Endothelial cell of umbilical vein (primary cell): Measurements from ENCODE around the gene CAMKMT. TPM values are rescaled to one million over a fixed set of nuclear protein-coding genes. Genes with fewer than 3 reads are reported as not detected.
A peak's percentile ranks its signal among the peaks of the same experiment; 100 is the strongest.

Experiments
- BruUV-seq: library from RNA; stranded (reverse); fragments of 400-500 nt; replicated peaks from 2 replicates; lab custom pipeline; 2021; lab: Mats Ljungman, UMichigan
- CTCF ChIA-PET: fragments of 300-600, 350-600 bp; sonication (Branson Sonifier 250); formaldehyde crosslinking; loops from one replicate; lab custom pipeline; 2021; ENCODE audit warnings: antibody characterized with exemption, inconsistent platforms; lab: Charles Lee
- POLR2A ChIA-PET: fragments of 300-600, 350-600 bp; sonication (Branson Sonifier 250); formaldehyde crosslinking; loops from one replicate; lab custom pipeline; 2021; ENCODE audit warnings: antibody characterized with exemption, inconsistent platforms; lab: Charles Lee
- DNase-seq: peaks from one replicate; pipeline ENCODE4 v3.0.0-alpha.2; 2011; ENCODE audit warnings: low read depth, low spot score
- FAIRE-seq: peaks from 2 replicates; lab custom pipeline; 2011; peaks lifted over from hg19 to GRCh38; lab: Jason Lieb, UNC
- H2AFZ ChIP-seq: 2 replicates; pipeline ENCODE4 v1.6.0; 2012; ENCODE audit warnings: low read depth, low read length, control low read depth, inconsistent platforms
- H3K27ac ChIP-seq: 2 replicates; pipeline ENCODE4 v1.5.1; 2011; ENCODE audit warnings: low read depth, mild to moderate bottlenecking, control low read depth, low read length, moderate library complexity; ENCODE audit not compliant: insufficient read depth
- H3K27me3 ChIP-seq, 2 experiments: 2 replicates each; pipeline versions ENCODE4 v1.6.0 to v1.6.1; 2011; ENCODE audit warnings: low read length in 2 of 2, mixed read lengths in 1 of 2; ENCODE audit not compliant: control insufficient read depth in 2 of 2, insufficient read depth in 2 of 2
- H3K36me3 ChIP-seq, 2 experiments: 2 replicates in 1 of 2; 3 replicates in 1 of 2; pipeline ENCODE4 v1.5.1; 2011; ENCODE audit warnings: low read length in 2 of 2, mild to moderate bottlenecking in 1 of 2, moderate library complexity in 1 of 2; ENCODE audit not compliant: control insufficient read depth in 2 of 2, insufficient read depth in 2 of 2; ENCODE audit errors: extremely low read depth in 1 of 2
- H3K4me1 ChIP-seq: 3 replicates; pipeline ENCODE4 v1.5.1; 2011; ENCODE audit warnings: mild to moderate bottlenecking, low read length; ENCODE audit not compliant: control insufficient read depth, insufficient read depth; ENCODE audit errors: extremely low read depth
- H3K4me2 ChIP-seq: 2 replicates; pipeline ENCODE4 v1.6.1; 2011; ENCODE audit warnings: low read length, control low read depth, mixed read lengths; ENCODE audit not compliant: insufficient read depth
- H3K4me3 ChIP-seq, 3 experiments: fragments of 200-600 bp in 1 of 3; sonication (generic), shearing (Covaris generic) in 1 of 3; replicated peaks in 1 of 3; 2 replicates each; pipeline ENCODE4 v1.5.1; 2011 to 2016; ENCODE audit warnings: control low read depth in 3 of 3, low read length in 3 of 3, mild to moderate bottlenecking in 2 of 3, inconsistent platforms in 1 of 3, low read depth in 1 of 3, moderate library complexity in 1 of 3; ENCODE audit not compliant: insufficient read depth in 1 of 3
- H3K79me2 ChIP-seq: 2 replicates; pipeline ENCODE4 v1.6.0; 2012; ENCODE audit warnings: low read length, inconsistent platforms; ENCODE audit not compliant: control insufficient read depth, insufficient read depth
- H3K9ac ChIP-seq: replicated peaks from 2 replicates; pipeline ENCODE3; 2011; ENCODE audit warnings: low read length, control low read depth; ENCODE audit not compliant: insufficient read depth; ENCODE audit errors: extremely low read depth
- H3K9me1 ChIP-seq: replicated peaks from 3 replicates; pipeline ENCODE4 v1.6.0; 2011; ENCODE audit warnings: mild to moderate bottlenecking, low read length; ENCODE audit not compliant: control insufficient read depth, insufficient read depth; ENCODE audit errors: extremely low read depth
- H3K9me3 ChIP-seq: replicated peaks from 2 replicates; pipeline ENCODE4 v1.5.1; 2012; ENCODE audit warnings: low read length, inconsistent platforms; ENCODE audit not compliant: control insufficient read depth, insufficient read depth
- H4K20me1 ChIP-seq: replicated peaks from 2 replicates; pipeline ENCODE3; 2011; ENCODE audit warnings: mild to moderate bottlenecking, low read length; ENCODE audit not compliant: control insufficient read depth, insufficient read depth; ENCODE audit errors: extremely low read depth
- EZH2 ChIP-seq: IDR thresholded peaks from 2 replicates; pipeline ENCODE4 v1.6.1; 2012; ENCODE audit warnings: borderline replicate concordance, low read depth, mild to moderate bottlenecking, moderate library complexity, low read length, inconsistent platforms; ENCODE audit not compliant: severe bottlenecking
- FOS ChIP-seq: IDR thresholded peaks from 2 replicates; pipeline ENCODE4 v1.6.1; 2011; ENCODE audit warnings: mild to moderate bottlenecking, low read length, moderate library complexity, borderline replicate concordance; ENCODE audit not compliant: insufficient read depth
- GATA2 ChIP-seq: IDR thresholded peaks from 2 replicates; pipeline ENCODE4 v1.7.0; 2011; ENCODE audit warnings: low read depth, mild to moderate bottlenecking, moderate library complexity, mixed read lengths, low read length; ENCODE audit not compliant: insufficient read length, insufficient read depth
- JUN ChIP-seq: IDR thresholded peaks from 2 replicates; pipeline ENCODE4 v1.6.1; 2011; ENCODE audit warnings: borderline replicate concordance, low read depth; ENCODE audit not compliant: insufficient read length, insufficient read depth
- MYC ChIP-seq: IDR thresholded peaks from one replicate; pipeline ENCODE4 v1.6.1; 2011; ENCODE audit warnings: mild to moderate bottlenecking, low read depth, low read length
- POLR2A ChIP-seq: IDR thresholded peaks from 2 replicates; pipeline ENCODE4 v1.6.1; 2012; ENCODE audit warnings: low read depth, mild to moderate bottlenecking, control low read depth, low read length
- POLR2AphosphoS5 ChIP-seq: IDR thresholded peaks from 2 replicates; pipeline ENCODE4 v1.6.1; 2012; ENCODE audit warnings: low read depth, mild to moderate bottlenecking, control low read depth, low read length, moderate library complexity; ENCODE audit not compliant: insufficient read depth
- dilution Hi-C: fragments of 300-500 bp; cut with MboI; formaldehyde crosslinking; loops from one replicate; pipeline ENCODE4 v1.15.0; 2019; ENCODE audit warnings: low sequenced_read_pairs; ENCODE audit not compliant: extremely low pct_ligation_motif_present
- intact Hi-C: fragments of 100-400 bp; cut with micrococcal nuclease; formaldehyde crosslinking; loops from one replicate; pipeline ENCODE4 v1.10.0; 2022
- polyA plus RNA-seq, 4 experiments: library from polyadenylated mRNA; depleted of rRNA in 3 of 4; stranded (reverse) in 3 of 4; unstranded in 1 of 4; fragments of >200 nt; gene quantifications; 2 replicates each; pipeline versions ENCODE4 v1.2.1 to v1.2.3, GENCODE V29; 2011 to 2012; ENCODE audit warnings: missing spikeins in 1 of 4
- total RNA-seq: library from RNA; stranded (reverse); gene quantifications from 2 replicates; pipeline ENCODE4 v1.2.3, GENCODE V29; 2021
- TF ChIP-seq, protein P1 (sequence below), 2 donors: IDR thresholded peaks; 1 replicate in 1 of 2; 2 replicates in 1 of 2; pipeline ENCODE4 v1.5.1; 2011; ENCODE audit warnings: low read length in 2 of 2, mild to moderate bottlenecking in 2 of 2, moderate library complexity in 2 of 2, control low read depth in 1 of 2, inconsistent platforms in 1 of 2, low read depth in 1 of 2; ENCODE audit not compliant: insufficient read depth in 1 of 2; ENCODE audit errors: extremely low read depth in 1 of 2
- TF ChIP-seq, protein P2 (sequence below): IDR thresholded peaks from 2 replicates; pipeline ENCODE4 v1.6.1; 2011; ENCODE audit not compliant: insufficient read depth, insufficient read length

The CAMKMT gene
- total and polyA plus RNA-seq, 2 donors (not counting 3 experiments of a cell fraction or from before 2014, with no cell fraction given) = 4.1 to 10.7 TPM

DNA sequence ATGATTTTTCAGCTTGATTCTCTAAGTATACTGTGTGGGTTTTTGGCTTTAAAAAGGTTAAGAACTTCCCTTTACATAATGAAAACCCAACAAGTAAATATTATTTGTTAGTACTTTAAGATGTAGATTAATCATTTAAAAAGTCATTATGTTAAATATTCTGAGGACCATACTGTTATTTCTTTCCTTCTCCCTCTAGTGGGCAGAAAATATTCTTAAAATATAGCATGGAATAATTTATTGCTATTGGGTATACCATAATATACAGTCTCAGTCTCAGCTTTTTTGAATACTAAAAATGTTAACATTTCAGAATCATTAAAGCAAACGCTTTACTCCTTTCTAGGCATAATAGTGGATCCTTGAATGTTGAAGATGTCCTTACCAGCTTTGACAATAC is 28.1 kb downstream of the CAMKMT start:
- H4K20me1 ChIP-seq = no peaks in the 10 kb centered on the region
- H3K9me3 ChIP-seq = no peaks in the 10 kb centered on the region
- no peaks in the 10 kb centered on the region for H3K36me3 ChIP-seq
- H3K4me2 ChIP-seq = no peak overlapping the region
- H2AFZ ChIP-seq = no peak overlapping the region
- H3K4me1 ChIP-seq = no peaks in the 10 kb centered on the region
- intact Hi-C loops (loop anchor here (1.0 to 2.0 kb wide), 3 partner anchors 27 to 345 kb away; no protein-coding TSS in a partner anchor), dilution Hi-C loops (no loop called here)
- ChIA-PET CTCF (interaction anchor here (1.2 to 9.5 kb wide), 5 partner anchors 13 to 566 kb away, joined by 4 to 242 read pairs (median 26); partner anchors contain the start of genes CAMKMT and PREPL), POLR2A (no interaction called here)
- no peak overlapping the region for H3K4me3 ChIP-seq
- DNase-seq (peak; percentile 4), FAIRE-seq (no peak)
- H3K27me3 ChIP-seq = no peaks in the 10 kb centered on the region
- H3K79me2 ChIP-seq = no peaks in the 10 kb centered on the region
- H3K9ac ChIP-seq = no peak overlapping the region
- BruUV-seq = no TSS peak
- H3K27ac ChIP-seq = no peak overlapping the region
- TF ChIP-seq, protein P1, sequence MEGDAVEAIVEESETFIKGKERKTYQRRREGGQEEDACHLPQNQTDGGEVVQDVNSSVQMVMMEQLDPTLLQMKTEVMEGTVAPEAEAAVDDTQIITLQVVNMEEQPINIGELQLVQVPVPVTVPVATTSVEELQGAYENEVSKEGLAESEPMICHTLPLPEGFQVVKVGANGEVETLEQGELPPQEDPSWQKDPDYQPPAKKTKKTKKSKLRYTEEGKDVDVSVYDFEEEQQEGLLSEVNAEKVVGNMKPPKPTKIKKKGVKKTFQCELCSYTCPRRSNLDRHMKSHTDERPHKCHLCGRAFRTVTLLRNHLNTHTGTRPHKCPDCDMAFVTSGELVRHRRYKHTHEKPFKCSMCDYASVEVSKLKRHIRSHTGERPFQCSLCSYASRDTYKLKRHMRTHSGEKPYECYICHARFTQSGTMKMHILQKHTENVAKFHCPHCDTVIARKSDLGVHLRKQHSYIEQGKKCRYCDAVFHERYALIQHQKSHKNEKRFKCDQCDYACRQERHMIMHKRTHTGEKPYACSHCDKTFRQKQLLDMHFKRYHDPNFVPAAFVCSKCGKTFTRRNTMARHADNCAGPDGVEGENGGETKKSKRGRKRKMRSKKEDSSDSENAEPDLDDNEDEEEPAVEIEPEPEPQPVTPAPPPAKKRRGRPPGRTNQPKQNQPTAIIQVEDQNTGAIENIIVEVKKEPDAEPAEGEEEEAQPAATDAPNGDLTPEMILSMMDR (IDR thresholded peaks at IDR 0.05; ENCODE audit: extremely low read depth in 1 of 2, insufficient read depth in 1 of 2, low read depth in 1 of 2, low read length in 2 of 2) = peak; percentile 14 to 20
- TF ChIP-seq POLR2A = no peak
- H3K9me1 ChIP-seq = no peaks in the 10 kb centered on the region

DNA sequence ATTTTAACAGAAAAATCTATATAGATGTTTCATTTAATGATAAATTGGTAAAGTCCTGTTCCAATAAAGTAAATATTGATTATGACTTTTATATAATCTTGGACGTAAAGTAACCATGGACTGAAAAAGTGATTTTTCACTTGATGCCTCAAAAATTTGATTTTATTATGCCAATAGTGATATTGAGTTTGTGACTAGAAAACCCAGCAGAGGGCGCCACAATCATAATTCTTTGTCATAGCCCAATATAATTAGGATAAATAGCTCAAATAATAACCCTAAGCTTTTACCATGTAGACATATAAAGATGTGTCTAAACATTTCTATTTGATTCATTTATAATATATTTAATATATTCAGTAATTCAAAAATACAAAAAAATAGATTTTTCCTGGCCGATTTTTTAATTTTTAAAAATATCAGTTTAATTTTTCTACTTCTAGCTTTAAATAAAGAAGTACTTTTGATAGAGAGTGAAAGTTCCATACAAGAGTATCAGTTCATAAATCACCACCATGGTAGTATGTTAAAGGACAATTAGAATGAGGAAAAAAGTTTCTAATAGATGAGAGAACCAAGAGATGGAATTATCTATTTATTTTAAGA is 30.7 kb downstream of the CAMKMT start:
- no peak for FAIRE-seq
- Histone ChIP-seq H4K20me1 (no peaks in the 10 kb centered on the region), H3K27ac (no peak overlapping the region), H2AFZ (no peak overlapping the region), H3K36me3 (no peaks in the 10 kb centered on the region), H3K4me1 (no peaks in the 10 kb centered on the region), H3K27me3 (no peaks in the 10 kb centered on the region), H3K9me1 (no peaks in the 10 kb centered on the region), H3K9ac (no peak overlapping the region), H3K9me3 (no peaks in the 10 kb centered on the region), H3K4me2 (no peak overlapping the region), H3K79me2 (no peaks in the 10 kb centered on the region), H3K4me3 (no peak overlapping the region)
- CTCF ChIA-PET = interaction anchor here (0.6 to 9.5 kb wide), 76 partner anchors 8 to 1193 kb away, joined by 3 to 242 read pairs (median 4); partner anchors contain the start of genes CAMKMT and PREPL
- POLR2A ChIA-PET = interaction anchor here (0.8 kb wide), 1 partner anchor 564 kb away, joined by 4 read pairs; no protein-coding TSS in a partner anchor
- DNase-seq = peak; percentile 46
- intact Hi-C loops (loop anchor here (1.0 kb wide), 2 partner anchors 87 to 563 kb away; no protein-coding TSS in a partner anchor), dilution Hi-C loops (no loop called here)
- no TSS peak for BruUV-seq
- TF ChIP-seq, protein P2, sequence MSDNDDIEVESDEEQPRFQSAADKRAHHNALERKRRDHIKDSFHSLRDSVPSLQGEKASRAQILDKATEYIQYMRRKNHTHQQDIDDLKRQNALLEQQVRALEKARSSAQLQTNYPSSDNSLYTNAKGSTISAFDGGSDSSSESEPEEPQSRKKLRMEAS = no peak
- TF ChIP-seq FOS = no peak
- TF ChIP-seq MYC = no peak
- TF ChIP-seq, protein P1 (IDR thresholded peaks at IDR 0.05; ENCODE audit: extremely low read depth in 1 of 2, insufficient read depth in 1 of 2, low read depth in 1 of 2, low read length in 2 of 2) = peak; percentile 36 to 38
- no peak for TF ChIP-seq POLR2AphosphoS5
- TF ChIP-seq JUN = no peak
- no peak for TF ChIP-seq POLR2A
- no peak for TF ChIP-seq GATA2
- TF ChIP-seq EZH2 = no peak
